AG09319 (cell line): Measurements from ENCODE around the gene OGDH.

Experiments
- DNase-seq: peaks from one replicate; pipeline ENCODE4 v3.0.0-alpha.2; 2010; ENCODE audit warnings: low read depth; ENCODE audit errors: extremely low read depth
- TF ChIP-seq, protein P1 (sequence below): IDR thresholded peaks from 2 replicates; pipeline ENCODE4 v1.5.1; 2011; ENCODE audit warnings: low read depth, mild to moderate bottlenecking, inconsistent platforms, low read length, moderate library complexity

The OGDH gene

DNA sequence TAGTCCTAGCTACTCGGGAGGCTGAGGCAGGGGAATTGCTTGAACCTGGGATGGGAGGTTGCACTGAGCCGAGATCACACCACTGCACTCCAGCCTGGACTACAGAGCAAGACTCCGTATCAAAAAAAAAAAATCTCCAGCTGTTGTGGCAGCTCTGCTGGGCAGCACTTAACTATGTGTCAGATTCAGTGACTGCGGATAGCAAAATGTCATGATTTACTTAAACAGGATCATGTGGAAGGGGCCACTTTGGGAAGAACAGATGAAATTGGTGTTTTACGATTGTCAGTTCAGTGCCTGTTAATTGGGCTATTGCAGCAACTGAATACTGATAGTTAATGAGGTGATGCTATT, 15.3 kb downstream of the OGDH start:
- TF ChIP-seq, protein P1, sequence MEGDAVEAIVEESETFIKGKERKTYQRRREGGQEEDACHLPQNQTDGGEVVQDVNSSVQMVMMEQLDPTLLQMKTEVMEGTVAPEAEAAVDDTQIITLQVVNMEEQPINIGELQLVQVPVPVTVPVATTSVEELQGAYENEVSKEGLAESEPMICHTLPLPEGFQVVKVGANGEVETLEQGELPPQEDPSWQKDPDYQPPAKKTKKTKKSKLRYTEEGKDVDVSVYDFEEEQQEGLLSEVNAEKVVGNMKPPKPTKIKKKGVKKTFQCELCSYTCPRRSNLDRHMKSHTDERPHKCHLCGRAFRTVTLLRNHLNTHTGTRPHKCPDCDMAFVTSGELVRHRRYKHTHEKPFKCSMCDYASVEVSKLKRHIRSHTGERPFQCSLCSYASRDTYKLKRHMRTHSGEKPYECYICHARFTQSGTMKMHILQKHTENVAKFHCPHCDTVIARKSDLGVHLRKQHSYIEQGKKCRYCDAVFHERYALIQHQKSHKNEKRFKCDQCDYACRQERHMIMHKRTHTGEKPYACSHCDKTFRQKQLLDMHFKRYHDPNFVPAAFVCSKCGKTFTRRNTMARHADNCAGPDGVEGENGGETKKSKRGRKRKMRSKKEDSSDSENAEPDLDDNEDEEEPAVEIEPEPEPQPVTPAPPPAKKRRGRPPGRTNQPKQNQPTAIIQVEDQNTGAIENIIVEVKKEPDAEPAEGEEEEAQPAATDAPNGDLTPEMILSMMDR, result no peak
- DNase-seq, result no peak

DNA sequence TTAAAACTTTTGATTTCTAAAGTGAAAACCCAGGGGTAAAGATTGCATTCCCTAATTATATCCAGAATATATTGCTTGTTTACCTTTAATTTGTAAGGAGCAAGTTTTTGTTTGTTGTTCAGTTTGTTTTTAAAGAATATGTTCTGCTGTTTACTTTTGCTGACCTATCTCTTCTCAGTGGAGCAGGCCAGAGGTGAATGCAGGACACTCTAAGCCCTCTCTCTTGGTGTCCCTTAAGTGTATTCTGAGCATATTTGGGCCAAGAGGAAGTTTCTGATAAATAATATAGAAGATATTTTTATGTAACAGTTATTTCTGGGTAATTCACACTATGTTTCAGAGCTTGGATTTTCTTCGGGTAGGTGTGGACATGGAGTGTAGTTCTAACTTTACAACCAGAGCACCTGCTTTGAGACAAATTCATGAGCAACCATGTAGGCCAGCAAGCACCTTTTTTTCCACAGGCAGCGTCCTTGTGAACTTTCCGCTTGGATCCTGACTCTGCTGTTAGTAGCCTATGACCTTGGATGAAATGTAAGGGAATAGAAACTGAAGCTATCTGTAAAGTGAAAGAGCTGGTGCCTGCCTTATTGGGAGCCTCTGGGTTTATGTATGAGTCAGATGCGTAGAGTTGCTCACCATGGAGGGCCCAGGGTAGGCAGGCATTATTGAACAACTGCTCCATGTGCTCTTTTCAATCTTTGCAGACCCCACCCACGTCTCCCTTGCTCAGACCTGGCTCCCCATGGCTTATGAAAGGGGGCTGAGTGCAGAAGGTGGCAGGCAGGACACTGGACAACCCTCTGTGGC, 16.1 kb downstream of the OGDH start:
- TF ChIP-seq, protein P1, result no peak
- no peak for DNase-seq

DNA sequence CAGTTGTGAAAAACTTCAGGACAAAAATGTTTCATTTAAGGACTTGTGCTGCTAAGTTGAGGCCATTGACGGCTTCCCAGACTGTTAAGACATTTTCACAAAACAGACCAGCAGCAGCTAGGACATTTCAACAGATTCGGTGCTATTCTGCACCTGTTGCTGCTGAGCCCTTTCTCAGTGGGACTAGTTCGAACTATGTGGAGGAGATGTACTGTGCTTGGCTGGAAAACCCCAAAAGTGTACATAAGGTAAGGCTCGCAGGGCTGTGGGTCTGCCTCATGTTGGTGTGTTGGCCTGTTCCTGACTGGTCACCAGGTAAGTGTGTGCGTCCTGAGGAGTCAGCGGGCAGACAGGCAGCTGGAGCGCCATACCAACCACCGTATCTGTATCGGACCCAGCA, 17.9 kb downstream of the OGDH start:
- DNase-seq, result no peak

DNA sequence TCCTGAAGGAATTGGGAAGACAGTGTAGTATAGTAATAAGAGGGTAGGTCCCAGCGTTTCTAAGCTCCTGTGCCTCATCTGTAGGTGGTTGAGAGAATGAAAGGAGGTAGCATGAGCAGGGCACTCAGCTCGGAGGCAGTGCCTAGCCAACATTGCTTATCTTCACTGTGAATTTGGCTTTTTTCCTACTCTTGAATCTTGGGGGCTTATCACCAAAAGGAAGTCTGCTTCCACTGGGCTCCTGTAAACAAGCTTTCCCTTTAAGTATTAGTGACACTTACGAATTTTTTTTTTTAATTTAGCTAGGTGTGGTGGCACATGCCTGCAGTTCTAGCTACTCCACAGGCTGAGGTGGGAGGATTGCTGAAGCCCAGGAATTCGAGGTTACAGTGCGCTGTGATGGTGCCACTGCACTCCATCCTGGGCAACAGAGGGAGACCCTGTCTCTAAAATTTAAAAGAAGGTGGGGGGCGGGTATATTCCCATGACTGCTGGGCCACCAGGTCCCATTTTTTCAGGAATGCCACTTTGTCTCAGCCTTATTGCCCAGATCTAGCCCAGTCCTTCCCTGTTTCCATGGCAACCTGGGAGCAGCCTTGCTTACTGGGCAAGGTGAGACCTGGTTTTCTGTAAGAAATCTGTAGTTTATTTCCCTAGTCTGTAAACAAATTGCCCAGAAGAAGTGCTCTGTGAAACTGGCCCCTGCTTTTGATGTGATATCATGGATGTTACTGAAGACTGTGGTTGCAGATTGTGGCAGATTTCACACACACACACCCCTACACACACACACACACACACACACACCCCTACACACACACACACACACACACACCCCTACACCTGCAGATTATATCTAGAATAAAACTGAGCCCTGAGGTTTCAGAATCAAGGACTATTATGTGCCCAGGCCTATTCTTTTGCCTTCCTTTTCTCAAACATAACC, 19.4 kb downstream of the OGDH start:
- DNase-seq, result no peak
- TF ChIP-seq, protein P1, result no peak

More for the DNA sequence above, 17.9 kb downstream of the OGDH start:
- TF ChIP-seq, protein P1, result no peak

DNA sequence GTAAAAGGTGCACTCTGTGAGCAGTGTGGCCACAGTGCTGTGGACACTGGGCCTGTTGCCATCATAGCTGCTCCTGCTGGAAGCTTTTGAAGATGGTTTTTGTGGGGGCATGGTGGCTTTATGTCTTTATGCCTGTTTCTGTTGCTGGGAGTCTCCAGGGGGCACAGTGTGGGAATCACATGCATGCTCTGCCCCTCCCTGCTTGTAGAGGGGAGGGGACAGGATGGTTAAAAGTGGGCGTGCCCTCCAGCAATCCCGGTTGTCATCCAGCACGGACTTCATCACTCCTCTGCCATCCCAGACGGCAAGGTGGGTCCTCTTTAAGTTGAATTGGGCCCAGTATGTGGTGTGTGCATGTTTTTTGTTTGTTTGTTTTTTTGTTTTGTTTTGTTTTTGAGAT, 20.2 kb downstream of the OGDH start:
- no peak for DNase-seq
- TF ChIP-seq, protein P1, result no peak

DNA sequence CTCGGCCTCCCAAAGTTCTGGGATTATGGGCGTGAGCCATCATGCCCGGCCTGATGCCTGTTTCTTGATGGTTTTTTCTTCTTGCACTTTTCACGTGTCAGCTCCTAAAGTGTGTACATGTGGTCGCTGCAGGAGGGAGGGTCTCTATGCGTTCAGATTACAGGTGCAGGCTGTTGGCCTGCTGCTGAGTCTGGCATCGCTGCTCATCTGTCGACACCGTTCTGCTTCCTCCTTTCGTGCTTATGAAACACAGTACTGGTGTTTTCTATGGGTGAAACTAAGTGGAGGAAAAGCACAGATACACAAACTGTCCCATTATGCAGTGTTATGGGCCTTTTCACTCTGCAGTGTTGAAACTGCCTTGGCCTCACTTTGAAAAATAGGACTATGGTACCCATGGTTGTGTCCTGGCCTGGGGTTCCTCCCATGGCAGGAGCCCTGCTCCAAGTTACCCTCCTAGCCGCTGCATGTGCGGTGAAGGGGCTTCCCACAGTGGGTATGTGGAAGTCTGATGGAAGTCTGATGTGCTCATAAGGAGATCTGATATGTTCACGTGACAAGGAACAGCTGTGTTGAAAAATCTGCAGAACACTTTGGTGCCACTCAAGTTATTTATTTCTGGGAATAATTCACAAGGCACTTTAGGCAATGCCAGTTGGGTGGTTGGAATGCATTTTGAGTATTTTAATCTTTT, 23.5 kb downstream of the OGDH start:
- TF ChIP-seq, protein P1, result no peak
- DNase-seq, result no peak
